Small intestine (tissue), 7 donors: Measurements from ENCODE around the gene NKPD1. TPM values are rescaled to one million over a fixed set of nuclear protein-coding genes. Genes with fewer than 3 reads are reported as not detected.

Experiments
- DNase-seq, 2 donors: peaks; one replicate each; pipeline versions ENCODE4 v3.0.0 to v3.0.0-alpha.2; 2013
- FAIRE-seq: peaks from 2 replicates; lab custom pipeline; 2012; peaks lifted over from hg19 to GRCh38; lab: Jason Lieb, UNC
- H3K27ac ChIP-seq, 3 donors: one replicate each; pipeline ENCODE4 v1.5.1; 2013; ENCODE audit warnings: low read length in 2 of 3, mild to moderate bottlenecking in 2 of 3, control low read depth in 1 of 3, inconsistent platforms in 1 of 3, low read depth in 1 of 3, moderate library complexity in 1 of 3
- H3K27me3 ChIP-seq, 3 donors: one replicate each; pipeline ENCODE4 v1.6.1; 2013; ENCODE audit warnings: low read length in 3 of 3, inconsistent platforms in 1 of 3; ENCODE audit not compliant: control insufficient read depth in 3 of 3, insufficient read depth in 3 of 3
- H3K36me3 ChIP-seq, 3 donors: one replicate each; pipeline ENCODE4 v1.6.1; 2013; ENCODE audit warnings: low read length in 3 of 3, inconsistent platforms in 1 of 3, low read depth in 1 of 3, mild to moderate bottlenecking in 1 of 3, moderate library complexity in 1 of 3; ENCODE audit not compliant: control insufficient read depth in 3 of 3, insufficient read depth in 2 of 3
- H3K4me1 ChIP-seq, 3 donors: one replicate each; pipeline ENCODE4 v1.6.1; 2013; ENCODE audit warnings: low read length in 2 of 3, inconsistent platforms in 1 of 3, low read depth in 1 of 3, mild to moderate bottlenecking in 1 of 3, moderate library complexity in 1 of 3; ENCODE audit not compliant: control insufficient read depth in 3 of 3, insufficient read depth in 2 of 3
- H3K4me3 ChIP-seq, 3 donors: one replicate each; pipeline ENCODE4 v1.5.1; 2013; ENCODE audit warnings: low read length in 3 of 3, control low read depth in 1 of 3, inconsistent platforms in 1 of 3, low read depth in 1 of 3, mild to moderate bottlenecking in 1 of 3, moderate library complexity in 1 of 3
- H3K9me3 ChIP-seq, 2 donors: one replicate each; pipeline ENCODE4 v1.6.1; 2013; ENCODE audit warnings: low read depth in 1 of 2, low read length in 1 of 2; ENCODE audit not compliant: control insufficient read depth in 2 of 2, insufficient read depth in 1 of 2
- WGBS, 3 donors: extraction: QIAGEN DNeasy Blood & Tissue Kit; methylation state at CpG; one replicate each; pipeline ENCODE4 v1.1.7; 2013; 5-methylcytosine and 5-hydroxymethylcytosine counted together
- polyA plus RNA-seq, 4 donors: library from polyadenylated mRNA; stranded (reverse) in 3 of 4; unstranded in 1 of 4; fragments of 200-250 nt in 3 of 4; fragments of 120-200 nt in 1 of 4; gene quantifications; one replicate each; pipeline versions ENCODE4 v1.2.1 to v1.2.3, GENCODE V29; 2013
- donor health status: healthy with polysubstance abuse.
- donor health status: control.
- donor health status: control.
- donor health status: Bipolar disorder and iron deficiency.
- donor health status: healthy.

NKPD1 gene
- polyA plus RNA-seq, 4 donors, result 0.09 to 0.13 TPM; not detected in 2

- 39 to 41% (median 40%) methylated on average over 12 of the region's 12 CpGs for WGBS, 3 donors
- peak; percentile 31 to 48 for DNase-seq
- FAIRE-seq, result no peak
Observed at GRCh38 chr19:45187421-45188100, 26.8 kb upstream of the NKPD1 start.

GRCh38 chr19:45186509-45187334, 25.9 kb upstream of the NKPD1 start:
- WGBS, 3 donors, result 86 to 89% (median 87%) methylated on average over 12 of the region's 12 CpGs
- DNase-seq (no peak), FAIRE-seq (no peak)

More at GRCh38 chr19:45187421-45188100, 26.8 kb upstream of the NKPD1 start:
- H3K27ac ChIP-seq, result no peak overlapping the region
- peaks cover 0 to 2% of the 10 kb centered on the region in 2 donors for H3K9me3 ChIP-seq
- peaks cover 0 to 4% (median 0%) of the 10 kb centered on the region in 3 donors for H3K36me3 ChIP-seq
- no peak overlapping the region for H3K4me3 ChIP-seq
- no peaks in the 10 kb centered on the region for H3K27me3 ChIP-seq
- H3K4me1 ChIP-seq, result no peaks in the 10 kb centered on the region

GRCh38 chr19:45184115-45184514, 23.3 kb upstream of the NKPD1 start:
- Histone ChIP-seq H3K4me1 (peaks cover 0 to 8% (median 6%) of the 10 kb centered on the region in 3 donors), H3K36me3 (peaks cover 0 to 18% (median 2%) of the 10 kb centered on the region in 3 donors), H3K27ac (no peak overlapping the region), H3K9me3 (no peaks in the 10 kb centered on the region), H3K4me3 (no peak overlapping the region), H3K27me3 (no peaks in the 10 kb centered on the region)
- 92 to 97% (median 96%) methylated on average over 5 of the region's 5 CpGs for WGBS, 3 donors
- FAIRE-seq (no peak), DNase-seq (no peak)

More at GRCh38 chr19:45186509-45187334, 25.9 kb upstream of the NKPD1 start:
- Histone ChIP-seq H3K27ac (no peak overlapping the region), H3K36me3 (peaks cover 0 to 10% (median 2%) of the 10 kb centered on the region in 3 donors), H3K4me3 (no peak overlapping the region), H3K4me1 (no peaks in the 10 kb centered on the region), H3K9me3 (peaks cover 0 to 2% of the 10 kb centered on the region in 2 donors), H3K27me3 (no peaks in the 10 kb centered on the region)

- Histone ChIP-seq H3K36me3 (peaks cover 0 to 18% (median 2%) of the 10 kb centered on the region in 3 donors), H3K4me1 (peaks cover 0 to 8% (median 6%) of the 10 kb centered on the region in 3 donors), H3K4me3 (no peak overlapping the region), H3K9me3 (no peaks in the 10 kb centered on the region), H3K27me3 (no peaks in the 10 kb centered on the region), H3K27ac (no peak overlapping the region)
- no peak for FAIRE-seq
- WGBS, 3 donors, result 75 to 84% (median 80%) methylated on average over 4 of the region's 4 CpGs
- no peak for DNase-seq
Observed at GRCh38 chr19:45182758-45183157, 22.0 kb upstream of the NKPD1 start.

GRCh38 chr19:45180936-45181335, 20.2 kb upstream of the NKPD1 start:
- no peak overlapping the region for H3K27ac ChIP-seq
- no peak overlapping the region for H3K4me3 ChIP-seq
- 72 to 74% (median 74%) methylated on average over 7 of the region's 7 CpGs for WGBS, 3 donors
- H3K36me3 ChIP-seq, result peaks cover 0 to 18% (median 2%) of the 10 kb centered on the region in 3 donors
- no peaks in the 10 kb centered on the region for H3K9me3 ChIP-seq
- DNase-seq (peak in 1 of 2 donors; percentile 25), FAIRE-seq (no peak)
- H3K27me3 ChIP-seq, result no peaks in the 10 kb centered on the region
- H3K4me1 ChIP-seq, result peaks cover 0 to 13% (median 12%) of the 10 kb centered on the region in 3 donors

GRCh38 chr19:45179892-45180370, 19.1 kb upstream of the NKPD1 start:
- Histone ChIP-seq H3K27ac (peak overlapping the region in 1 of 3 donors; percentile 94), H3K27me3 (no peaks in the 10 kb centered on the region), H3K36me3 (peaks cover 0 to 18% (median 2%) of the 10 kb centered on the region in 3 donors), H3K4me3 (peak overlapping the region; percentile 64 to 96 (median 86)), H3K9me3 (no peaks in the 10 kb centered on the region), H3K4me1 (peaks cover 0 to 13% (median 12%) of the 10 kb centered on the region in 3 donors)
- WGBS, 3 donors, result 46 to 51% (median 46%) methylated on average over 7 to 9 of the region's 9 CpGs
- FAIRE-seq, result no peak
- DNase-seq, result no peak

- DNase-seq, result peak in 1 of 2 donors; percentile 77
- WGBS, 3 donors, result 1 to 2% (median 1%) methylated on average over 48 to 97 of the region's 97 CpGs
- FAIRE-seq, result no peak
- no peaks in the 10 kb centered on the region for H3K9me3 ChIP-seq
- H3K4me1 ChIP-seq, result peaks cover 0 to 13% (median 12%) of the 10 kb centered on the region in 3 donors
- no peaks in the 10 kb centered on the region for H3K27me3 ChIP-seq
- peaks cover 0 to 18% (median 2%) of the 10 kb centered on the region in 3 donors for H3K36me3 ChIP-seq
- peak overlapping the region; percentile 64 to 96 (median 86) for H3K4me3 ChIP-seq
- peak overlapping the region; percentile 85 to 94 (median 92) for H3K27ac ChIP-seq
Observed at GRCh38 chr19:45179072-45179891, 18.5 kb upstream of the NKPD1 start.
